Dedifferentiated amniotic fluid mesenchymal stem cell (primary cell): ENCODE measurements around the gene RAB11FIP5.
"Not testable (repeated sequence)": the region's sequence is repeated elsewhere in the genome, so short reads cannot be mapped to it uniquely, and the experiment has no call there.

Source experiments
- DNase-seq: peaks from one replicate; pipeline ENCODE4 v3.0.0-alpha.2; 2016; ENCODE audit errors: extremely low spot score

Gene RAB11FIP5

GRCh38 chr2:73111073-73112025 is 1.4 kb downstream of the RAB11FIP5 start:
- no peak for DNase-seq

- DNase-seq, result no peak
These were observed 2.3 kb downstream of the RAB11FIP5 start for GRCh38 chr2:73110168-73111072.

GRCh38 chr2:73109431-73110167 is 3.1 kb downstream of the RAB11FIP5 start:
- no peak for DNase-seq

GRCh38 chr2:73107211-73107926 is 5.4 kb downstream of the RAB11FIP5 start:
- DNase-seq, result no peak

- DNase-seq, result no peak
These were observed 6.0 kb downstream of the RAB11FIP5 start for GRCh38 chr2:73106791-73107190.

- DNase-seq, result no peak
These were observed 7.2 kb downstream of the RAB11FIP5 start for GRCh38 chr2:73105511-73105971.

GRCh38 chr2:73104933-73105332 is 7.8 kb downstream of the RAB11FIP5 start:
- DNase-seq, result no peak

- no peak for DNase-seq
These were observed 9.7 kb downstream of the RAB11FIP5 start for GRCh38 chr2:73103018-73103542.

GRCh38 chr2:73101626-73102256 is 11.0 kb downstream of the RAB11FIP5 start:
- no peak for DNase-seq

GRCh38 chr2:73100956-73101355 is 11.8 kb downstream of the RAB11FIP5 start:
- no peak for DNase-seq

- DNase-seq, result no peak
These were observed 13.3 kb downstream of the RAB11FIP5 start for GRCh38 chr2:73099486-73099885.

GRCh38 chr2:73095910-73096309 is 16.8 kb downstream of the RAB11FIP5 start:
- no peak for DNase-seq

- DNase-seq, result not testable (repeated sequence)
These were observed 19.0 kb downstream of the RAB11FIP5 start for GRCh38 chr2:73093601-73094218.

- no peak for DNase-seq
These were observed 20.5 kb downstream of the RAB11FIP5 start for GRCh38 chr2:73092146-73092783.

- no peak for DNase-seq
These were observed 21.1 kb downstream of the RAB11FIP5 start for GRCh38 chr2:73091696-73092095.

- no peak for DNase-seq
These were observed 21.6 kb downstream of the RAB11FIP5 start for GRCh38 chr2:73091164-73091563.

- DNase-seq, result peak; percentile 96
These were observed 23.3 kb downstream of the RAB11FIP5 start for GRCh38 chr2:73089270-73090030.

GRCh38 chr2:73088703-73089102 is 24.0 kb downstream of the RAB11FIP5 start:
- DNase-seq, result no peak
